GM18520 (cell line): Measurements from ENCODE around the gene PRR5.

ENCODE experiments used
- ATAC-seq: cut with Tn5 transposase; IDR thresholded peaks from one replicate; pipeline ENCODE4 v1.9.1; 2021; ENCODE audit not compliant: unreplicated experiment

Gene PRR5

DNA sequence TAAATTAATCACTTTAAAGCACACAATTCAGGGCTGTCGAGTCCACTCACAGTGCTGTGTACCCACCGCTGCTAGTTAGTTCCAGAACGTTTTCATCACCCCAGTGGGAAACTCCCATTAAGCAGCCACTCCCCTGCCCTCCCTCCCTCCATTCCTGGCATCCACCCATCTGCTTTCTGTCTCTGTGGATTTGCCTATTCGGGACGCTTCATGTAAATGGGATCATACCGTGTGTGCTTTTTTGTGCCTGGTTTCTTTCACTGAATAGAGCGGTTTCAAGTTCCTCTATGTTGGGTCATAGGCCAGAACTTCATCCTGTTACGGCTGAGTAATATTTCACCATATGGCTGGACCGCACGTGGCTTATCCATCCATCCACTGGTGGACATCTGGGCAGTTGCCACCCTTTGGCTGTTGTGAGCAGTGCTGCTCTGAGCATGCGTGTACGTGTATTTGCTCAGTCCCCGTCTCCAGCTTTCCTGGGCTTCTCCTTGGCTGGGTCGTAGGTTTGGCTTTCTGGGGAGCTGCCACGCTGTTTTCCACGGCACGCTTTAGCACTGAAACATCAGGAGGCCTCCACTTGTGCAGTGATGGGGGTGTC lies 80.5 kb downstream of the PRR5 start:
- no peak for ATAC-seq

DNA sequence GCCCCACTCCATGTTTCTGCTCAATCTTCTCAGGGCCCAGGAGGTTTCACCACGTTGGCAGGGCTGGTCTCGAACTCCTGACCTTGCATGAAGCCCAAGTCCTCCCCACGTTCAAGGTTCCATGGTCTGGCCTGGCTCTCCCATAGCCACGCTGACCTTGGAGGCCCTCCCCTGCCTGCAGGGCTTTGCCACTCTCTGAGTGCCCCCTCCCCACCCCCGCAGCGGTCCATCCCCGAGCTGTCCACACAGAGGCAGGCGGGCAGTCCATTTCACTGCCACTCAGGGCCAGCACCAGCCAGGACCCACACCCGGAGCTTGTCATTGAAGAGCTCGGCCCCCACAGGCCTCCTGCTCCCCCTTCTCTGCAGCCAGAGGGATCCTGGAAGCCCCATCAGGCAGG lies 81.1 kb downstream of the PRR5 start:
- no peak for ATAC-seq

DNA sequence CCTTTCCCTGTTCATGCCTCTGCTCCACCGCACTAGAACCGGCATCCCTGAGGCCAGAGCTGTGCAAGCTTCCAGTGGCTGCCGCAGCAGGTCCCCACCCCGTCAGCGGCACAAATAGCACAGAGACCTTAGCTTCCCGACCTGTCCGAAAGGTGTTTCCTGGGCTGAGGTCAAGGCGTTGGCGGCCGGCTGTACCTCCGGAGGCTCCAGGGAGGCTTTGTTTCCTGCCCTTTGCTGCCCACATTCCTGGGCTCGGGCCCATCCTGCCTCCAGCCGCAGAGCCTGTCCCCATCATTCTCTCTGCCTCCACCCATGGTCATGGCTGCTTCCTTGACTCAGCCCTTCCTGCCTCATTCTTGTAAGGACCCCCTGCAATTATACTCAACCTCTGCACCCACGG lies 81.6 kb downstream of the PRR5 start:
- ATAC-seq: no peak

DNA sequence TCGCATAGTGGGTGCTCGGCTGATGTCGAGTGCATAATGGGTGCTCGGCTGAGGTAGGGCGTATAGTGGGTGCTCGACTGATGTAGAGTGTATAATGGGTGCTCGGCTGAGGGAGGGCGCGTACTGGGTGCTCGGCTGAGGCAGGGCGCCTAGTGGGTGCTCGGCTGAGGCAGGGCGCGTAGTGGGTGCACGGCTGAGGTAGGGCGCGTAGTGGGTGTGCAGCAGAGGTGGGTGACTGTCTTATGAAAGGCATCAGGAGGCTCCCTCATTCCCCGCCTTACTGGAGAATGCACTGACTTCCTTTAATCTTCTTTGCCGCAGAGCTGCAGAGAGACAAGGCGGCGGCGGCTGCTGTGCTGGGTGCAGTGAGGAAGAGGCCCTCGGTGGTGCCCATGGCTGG lies 84.1 kb downstream of the PRR5 start:
- no peak for ATAC-seq

DNA sequence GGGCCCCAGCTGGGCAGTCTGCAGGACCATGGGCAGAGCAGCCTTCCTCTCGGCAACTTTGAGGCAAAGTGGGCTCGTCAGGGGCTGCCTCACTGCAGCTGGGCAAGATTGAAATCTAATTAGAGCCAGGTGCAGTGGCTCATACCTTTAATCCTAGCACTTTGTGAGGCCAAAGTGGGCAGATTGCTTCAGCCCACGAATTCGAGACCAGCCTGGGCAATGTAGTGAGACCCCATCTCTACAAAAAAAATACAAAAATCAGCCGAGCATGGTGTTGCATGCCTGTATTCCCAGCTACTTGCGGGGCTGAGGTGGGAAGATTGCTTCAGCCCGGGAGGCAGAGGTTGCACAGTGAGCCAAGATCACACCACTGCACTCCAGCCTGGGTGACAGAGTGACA lies 84.6 kb downstream of the PRR5 start:
- ATAC-seq: no peak
